ENCODE measurements around the gene ZNF385C. TPM values are rescaled to one million over a fixed set of nuclear protein-coding genes. Genes with fewer than 3 reads are reported as not detected.

Gene ZNF385C
- total RNA-seq, 6 experiments from 2014 or later: 0.11 to 1.2 (median 0.11) TPM; not detected in 3

DNA sequence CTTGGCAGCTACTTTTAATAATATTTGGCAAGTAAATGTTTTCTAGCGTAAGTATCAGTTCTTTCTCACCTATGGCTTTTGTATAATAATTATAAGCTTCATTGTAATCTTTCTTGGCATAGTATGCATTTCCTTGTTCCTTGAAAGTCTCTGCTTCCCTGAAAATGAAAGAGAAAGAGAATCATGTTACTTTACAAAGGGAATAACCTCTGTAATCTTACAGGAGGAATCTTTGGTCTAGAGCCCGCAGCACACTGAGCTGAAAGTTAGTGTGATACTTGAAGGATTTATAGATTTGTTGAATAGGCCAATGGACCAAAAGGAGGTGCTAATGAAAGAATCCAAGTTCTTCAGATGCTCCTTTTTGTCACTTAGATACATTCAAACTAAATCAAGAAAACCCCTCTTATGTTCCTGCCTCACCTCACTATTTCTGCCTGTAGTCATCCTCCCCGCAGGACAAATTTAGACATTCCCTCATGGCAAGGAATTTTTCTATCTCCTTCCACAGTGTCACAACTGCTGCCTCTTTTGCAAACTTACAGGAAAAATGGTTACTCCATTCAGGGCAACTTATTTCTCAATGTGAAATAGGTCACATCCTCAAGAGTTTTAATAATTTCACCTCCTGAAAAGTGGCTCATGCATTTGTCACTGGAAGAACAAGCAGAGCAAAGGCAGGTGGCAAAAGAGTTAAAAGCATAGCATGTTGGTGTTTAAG is 97.7 kb downstream of the ZNF385C start:
- Histone ChIP-seq H3K27ac (peak overlapping the region in 1 of 3 donors; percentile 5), H3K4me1 (peaks cover 0 to 23% (median 5%) of the 10 kb centered on the region in 4 donors), H3K4me3 (no peak overlapping the region), H3K9me3 (no peaks in the 10 kb centered on the region), H3K36me3 (peaks cover 13 to 53% (median 23%) of the 10 kb centered on the region in 4 donors), H3K27me3 (no peaks in the 10 kb centered on the region)
- peak in 3 of 4 donors; percentile 19 to 52 (median 45) for ATAC-seq
- intact Hi-C loops (cut with DNase I): no loop called here
- 61% methylated on average over 3 of the region's 3 CpGs for WGBS (ENCODE audit: insufficient coverage, low coverage, low lambda C conversion rate, missing lambda C conversion rate)
- DNase-seq: no peak
- TF ChIP-seq POLR2A (IDR thresholded peaks at IDR 0.05): no peak
- TF ChIP-seq, protein P1, sequence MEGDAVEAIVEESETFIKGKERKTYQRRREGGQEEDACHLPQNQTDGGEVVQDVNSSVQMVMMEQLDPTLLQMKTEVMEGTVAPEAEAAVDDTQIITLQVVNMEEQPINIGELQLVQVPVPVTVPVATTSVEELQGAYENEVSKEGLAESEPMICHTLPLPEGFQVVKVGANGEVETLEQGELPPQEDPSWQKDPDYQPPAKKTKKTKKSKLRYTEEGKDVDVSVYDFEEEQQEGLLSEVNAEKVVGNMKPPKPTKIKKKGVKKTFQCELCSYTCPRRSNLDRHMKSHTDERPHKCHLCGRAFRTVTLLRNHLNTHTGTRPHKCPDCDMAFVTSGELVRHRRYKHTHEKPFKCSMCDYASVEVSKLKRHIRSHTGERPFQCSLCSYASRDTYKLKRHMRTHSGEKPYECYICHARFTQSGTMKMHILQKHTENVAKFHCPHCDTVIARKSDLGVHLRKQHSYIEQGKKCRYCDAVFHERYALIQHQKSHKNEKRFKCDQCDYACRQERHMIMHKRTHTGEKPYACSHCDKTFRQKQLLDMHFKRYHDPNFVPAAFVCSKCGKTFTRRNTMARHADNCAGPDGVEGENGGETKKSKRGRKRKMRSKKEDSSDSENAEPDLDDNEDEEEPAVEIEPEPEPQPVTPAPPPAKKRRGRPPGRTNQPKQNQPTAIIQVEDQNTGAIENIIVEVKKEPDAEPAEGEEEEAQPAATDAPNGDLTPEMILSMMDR (IDR thresholded peaks at IDR 0.05): no peak

DNA sequence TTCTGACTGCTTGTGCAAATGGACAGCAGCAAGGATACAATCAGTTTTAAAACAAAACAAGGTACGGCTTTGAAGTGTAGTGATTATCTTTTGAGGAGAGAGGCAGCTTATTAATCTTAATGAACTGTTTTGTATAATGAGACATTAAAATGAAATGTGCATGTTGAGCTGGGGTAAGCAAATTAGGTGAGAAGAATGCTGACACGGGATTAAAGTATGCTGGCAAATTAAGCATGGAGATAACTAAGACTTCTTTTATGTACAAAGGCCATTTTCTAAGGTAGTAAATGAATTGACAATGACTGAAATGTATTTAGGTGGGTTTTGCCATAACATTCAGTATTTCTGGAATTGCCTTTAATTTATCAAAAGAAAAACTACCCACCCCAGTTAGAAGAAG is 99.8 kb downstream of the ZNF385C start:
- Histone ChIP-seq H3K36me3 (peaks cover 16 to 69% (median 30%) of the 10 kb centered on the region in 4 donors), H3K27me3 (no peaks in the 10 kb centered on the region), H3K4me3 (no peak overlapping the region), H3K9me3 (no peaks in the 10 kb centered on the region), H3K27ac (no peak overlapping the region), H3K4me1 (peaks cover 0 to 13% (median 5%) of the 10 kb centered on the region in 4 donors)
- ATAC-seq: no peak
- WGBS (ENCODE audit: insufficient coverage, low coverage, low lambda C conversion rate, missing lambda C conversion rate): 57% methylated on average over 2 of the region's 2 CpGs
- intact Hi-C loops (cut with DNase I): no loop called here
- TF ChIP-seq, protein P1 (IDR thresholded peaks at IDR 0.05): no peak
- TF ChIP-seq POLR2A (IDR thresholded peaks at IDR 0.05): no peak
- no peak for DNase-seq

DNA sequence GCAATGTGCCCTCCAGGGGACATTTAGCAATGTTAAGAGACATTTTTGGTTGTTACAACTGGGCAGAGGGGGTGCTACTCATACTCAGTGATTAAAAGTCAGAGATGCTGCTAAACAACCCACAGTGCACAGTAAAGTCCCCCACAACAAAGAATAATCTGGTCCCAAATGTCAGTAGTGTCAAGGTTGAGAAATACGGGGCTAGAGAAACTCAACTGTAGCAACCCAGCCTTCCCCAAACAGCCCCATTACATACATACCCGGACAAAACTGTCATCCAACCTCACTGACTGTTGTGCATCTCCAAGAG is 101.5 kb downstream of the ZNF385C start:
- DNase-seq (no peak), ATAC-seq (no peak)
- H3K27ac ChIP-seq: no peak overlapping the region
- no peak for TF ChIP-seq POLR2A (IDR thresholded peaks at IDR 0.05)
- TF ChIP-seq, protein P1 (IDR thresholded peaks at IDR 0.05): no peak
- no peaks in the 10 kb centered on the region for H3K9me3 ChIP-seq
- H3K27me3 ChIP-seq: no peaks in the 10 kb centered on the region
- no peaks in the 10 kb centered on the region for H3K4me1 ChIP-seq
- H3K4me3 ChIP-seq: no peak overlapping the region
- H3K36me3 ChIP-seq: peaks cover 16 to 80% (median 36%) of the 10 kb centered on the region in 4 donors
- intact Hi-C loops (cut with DNase I): no loop called here
- WGBS (ENCODE audit: insufficient coverage, low coverage, low lambda C conversion rate, missing lambda C conversion rate): 80% methylated on average over 2 of the region's 2 CpGs

DNA sequence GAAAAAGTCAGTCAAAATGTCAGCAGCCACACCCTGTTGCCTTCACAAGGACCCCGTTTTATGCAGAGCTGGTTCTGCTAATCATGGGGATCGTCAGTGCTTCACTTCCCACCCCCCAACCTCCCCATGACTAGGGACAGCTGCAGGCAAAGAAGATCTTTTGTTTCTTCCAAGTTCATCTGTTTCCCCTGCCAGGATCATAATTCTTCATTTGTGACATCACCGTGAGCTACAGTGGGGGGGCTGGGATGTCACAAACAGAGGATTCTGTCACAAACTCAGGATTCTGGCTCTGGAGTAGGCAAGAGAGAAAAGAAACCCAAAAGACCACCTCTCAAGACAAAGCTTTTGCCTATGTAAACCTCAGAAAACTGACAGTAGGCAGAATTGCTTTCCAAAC is 105.7 kb downstream of the ZNF385C start:
- no peak for ATAC-seq
- Histone ChIP-seq H3K9me3 (no peaks in the 10 kb centered on the region), H3K27ac (no peak overlapping the region), H3K4me1 (peaks cover 0 to 30% (median 15%) of the 10 kb centered on the region in 4 donors), H3K27me3 (no peaks in the 10 kb centered on the region), H3K4me3 (no peak overlapping the region), H3K36me3 (peaks cover 17 to 74% (median 35%) of the 10 kb centered on the region in 4 donors)
- 79% methylated on average over 3 of the region's 3 CpGs for WGBS (ENCODE audit: insufficient coverage, low coverage, low lambda C conversion rate, missing lambda C conversion rate)
- no peak for DNase-seq
- intact Hi-C loops (cut with DNase I): no loop called here
- TF ChIP-seq POLR2A (IDR thresholded peaks at IDR 0.05): no peak
- TF ChIP-seq, protein P1 (IDR thresholded peaks at IDR 0.05): no peak
